Mucosa of gallbladder (tissue), 1 donor: ENCODE measurements around the gene CIDEB. TPM values are rescaled to one million over a fixed set of nuclear protein-coding genes. Genes with fewer than 3 reads are reported as not detected.

Source experiments
- DNase-seq: peaks from one replicate; pipeline ENCODE4 v3.0.0-alpha.2; 2020; ENCODE audit warnings: low spot score
- total RNA-seq: library from RNA; stranded (reverse); gene quantifications from one replicate; pipeline ENCODE4 v1.2.1, GENCODE V29; 2021
- donor health status: DM: no; HTN: no; CAD: no.

Gene CIDEB
- total RNA-seq, 1 donor from 2014 or later: 25.6 TPM

- no peak for DNase-seq
Measured at GRCh38 chr14:24312736-24313507, 5.1 kb upstream of the CIDEB start.

GRCh38 chr14:24311837-24312615 is 4.2 kb upstream of the CIDEB start:
- no peak for DNase-seq

- peak; percentile 66 for DNase-seq
Measured at GRCh38 chr14:24310646-24311604, 3.1 kb upstream of the CIDEB start, which contains the start of gene LTB4R. LTB4R (plus strand) TSS chr14:24311502; CDS start chr14:24315652, 4,150 bp downstream.

- peak; percentile 41 for DNase-seq
Measured at GRCh38 chr14:24310265-24310645, 2.5 kb upstream of the CIDEB start.

GRCh38 chr14:24309538-24310264 is 1.9 kb upstream of the CIDEB start, which contains the start of gene LTB4R2:
LTB4R2 (plus strand) TSS chr14:24310140; CDS start chr14:24310665, 525 bp downstream.
- DNase-seq: no peak

GRCh38 chr14:24308342-24309124 is 756 bp upstream of the CIDEB start:
- no peak for DNase-seq

- DNase-seq: no peak
Measured at GRCh38 chr14:24307156-24307574, 612 bp downstream of the CIDEB start.

- no peak for DNase-seq
Measured at GRCh38 chr14:24304019-24304387, 3.8 kb downstream of the CIDEB start.

- DNase-seq: no peak
Measured at GRCh38 chr14:24300326-24300980, 7.3 kb downstream of the CIDEB start.

GRCh38 chr14:24299255-24300191 is 8.3 kb downstream of the CIDEB start, which contains the start of the genes DHRS1 and NOP9:
DHRS1 (minus strand) TSS chr14:24299780; CDS start chr14:24299106, 674 bp downstream.
NOP9 (plus strand) TSS chr14:24299850; CDS start chr14:24299955, 105 bp downstream.
- peak; percentile 93 for DNase-seq

- DNase-seq: no peak
Measured at GRCh38 chr14:24298892-24299254, 8.9 kb downstream of the CIDEB start.

GRCh38 chr14:24297190-24297964 is 10.4 kb downstream of the CIDEB start:
- no peak for DNase-seq

GRCh38 chr14:24296341-24297157 is 11.2 kb downstream of the CIDEB start:
- DNase-seq: peak; percentile 68

GRCh38 chr14:24293525-24293924 is 14.3 kb downstream of the CIDEB start:
- no peak for DNase-seq

- DNase-seq: no peak
Measured at GRCh38 chr14:24292118-24292807, 15.5 kb downstream of the CIDEB start.
